Smooth muscle cell (in vitro differentiated cells): ENCODE measurements around the gene CLMN. TPM values are rescaled to one million over a fixed set of nuclear protein-coding genes. Genes with fewer than 3 reads are reported as not detected.
A peak's percentile ranks its signal among the peaks of the same experiment; 100 is the strongest.

Experiments
- DNase-seq: peaks from one replicate; lab custom pipeline; 2025; ENCODE audit not compliant: unreplicated experiment; lab: John Stamatoyannopoulos, UW
- H2AFZ ChIP-seq: fragments of 200-600 bp; sonication (generic); 2 replicates; pipeline ENCODE4 v1.6.0; 2016; ENCODE audit warnings: antibody characterized with exemption, low read depth, mild to moderate bottlenecking
- H3F3A ChIP-seq: fragments of 200-600 bp; sonication (generic); 2 replicates; pipeline ENCODE4 v1.6.0; 2017; ENCODE audit warnings: antibody characterized with exemption, low read depth
- H3K27ac ChIP-seq: fragments of 200-600 bp; sonication (generic); 2 replicates; pipeline ENCODE4 v1.5.1; 2016; ENCODE audit warnings: low read depth, mild to moderate bottlenecking
- H3K27me3 ChIP-seq: fragments of 200-600 bp; sonication (generic); 2 replicates; pipeline ENCODE4 v1.6.1; 2016; ENCODE audit warnings: low read depth, mild to moderate bottlenecking
- H3K36me3 ChIP-seq: fragments of 200-600 bp; sonication (generic); 2 replicates; pipeline ENCODE4 v1.5.1; 2016; ENCODE audit warnings: low read depth
- H3K4me1 ChIP-seq: fragments of 200-600 bp; sonication (generic); 2 replicates; pipeline ENCODE4 v1.5.1; 2016; ENCODE audit warnings: low read depth
- H3K4me2 ChIP-seq: fragments of 200-600 bp; sonication (generic); 2 replicates; pipeline ENCODE4 v1.6.0; 2016; ENCODE audit warnings: mild to moderate bottlenecking
- H3K4me3 ChIP-seq: fragments of 200-600 bp; sonication (generic); 2 replicates; pipeline ENCODE4 v1.5.1; 2016; ENCODE audit warnings: mild to moderate bottlenecking
- H3K79me2 ChIP-seq: fragments of 200-600 bp; sonication (generic); 2 replicates; pipeline ENCODE4 v1.6.0; 2016; ENCODE audit warnings: low read depth, mild to moderate bottlenecking
- H3K9ac ChIP-seq: fragments of 200-600 bp; sonication (generic); 2 replicates; pipeline ENCODE4 v1.6.0; 2016; ENCODE audit warnings: low read depth
- H3K9me3 ChIP-seq: fragments of 200-600 bp; sonication (generic); replicated peaks from 2 replicates; pipeline ENCODE4 v1.5.1; 2016; ENCODE audit warnings: low read depth
- H4K20me1 ChIP-seq: fragments of 200-600 bp; sonication (generic); 2 replicates; pipeline ENCODE4 v1.6.0; 2016; ENCODE audit warnings: low read depth
- CTCF ChIP-seq: fragments of 200-600 bp; sonication (generic); IDR thresholded peaks from 2 replicates; pipeline ENCODE4 v1.5.1; 2017; ENCODE audit warnings: borderline replicate concordance, mild to moderate bottlenecking, antibody characterized with exemption; ENCODE audit not compliant: insufficient read depth, poor library complexity, severe bottlenecking
- WGBS: methylation state at CpG from one replicate; pipeline ENCODE4 v1.1.7; 2016; ENCODE audit warnings: low lambda C conversion rate; 5-methylcytosine and 5-hydroxymethylcytosine counted together
- polyA plus RNA-seq: library from polyadenylated mRNA; unstranded; fragments of >200 nt; fragmentation: Nextera tagmentation; extraction: Ambion mirVana; gene quantifications from 2 replicates; pipeline ENCODE4 v1.2.1, GENCODE V29; 2016
- total RNA-seq: library from RNA; depleted of rRNA; stranded (reverse); fragments of >200 nt; gene quantifications from 2 replicates; pipeline ENCODE4 v1.2.3, GENCODE V29; 2014

CLMN gene
- total and polyA plus RNA-seq, 2 experiments from 2014 or later = 1.3 to 3.5 TPM

GRCh38 chr14:95218006-95218405, 101.7 kb downstream of the CLMN start:
- H3K36me3 ChIP-seq = no peaks in the 10 kb centered on the region
- no peak for DNase-seq
- 86% methylated on average over 4 of the region's 4 CpGs for whole genome bisulfite sequencing

GRCh38 chr14:95217391-95217900, 102.3 kb downstream of the CLMN start:
- DNase-seq = no peak
- Histone ChIP-seq H3K4me2 (no peak overlapping the region), H3K27ac (no peak overlapping the region), H3K27me3 (no peaks in the 10 kb centered on the region), H3K79me2 (no peaks in the 10 kb centered on the region), H3K4me3 (no peak overlapping the region), H3K9ac (no peak overlapping the region), H3K9me3 (no peaks in the 10 kb centered on the region), H4K20me1 (no peaks in the 10 kb centered on the region), H3F3A (no peaks in the 10 kb centered on the region), H3K4me1 (peaks cover 24% of the 10 kb centered on the region), H3K36me3 (no peaks in the 10 kb centered on the region), H2AFZ (no peak overlapping the region)
- no peak for TF ChIP-seq CTCF
- 55% methylated on average over 10 of the region's 10 CpGs for WGBS

More at GRCh38 chr14:95218006-95218405, 101.7 kb downstream of the CLMN start:
- Histone ChIP-seq H3K4me1 (peaks cover 24% of the 10 kb centered on the region), H3K9me3 (no peaks in the 10 kb centered on the region), H4K20me1 (no peaks in the 10 kb centered on the region), H3F3A (peaks cover 4% of the 10 kb centered on the region), H3K79me2 (no peaks in the 10 kb centered on the region), H3K4me2 (no peak overlapping the region), H3K9ac (no peak overlapping the region), H3K4me3 (no peak overlapping the region), H3K27ac (no peak overlapping the region), H2AFZ (no peak overlapping the region), H3K27me3 (no peaks in the 10 kb centered on the region)
- no peak for TF ChIP-seq CTCF

- Histone ChIP-seq H3K9ac (no peak overlapping the region), H3K4me3 (no peak overlapping the region), H4K20me1 (no peaks in the 10 kb centered on the region), H3K27me3 (no peaks in the 10 kb centered on the region), H3K4me1 (peaks cover 9% of the 10 kb centered on the region), H3K79me2 (no peaks in the 10 kb centered on the region), H2AFZ (no peak overlapping the region), H3K9me3 (no peaks in the 10 kb centered on the region), H3K4me2 (no peak overlapping the region), H3K27ac (no peak overlapping the region), H3K36me3 (no peaks in the 10 kb centered on the region), H3F3A (no peaks in the 10 kb centered on the region)
- TF ChIP-seq CTCF = no peak
- DNase-seq = no peak
- WGBS = 89% methylated on average over 8 of the region's 8 CpGs
Measured at GRCh38 chr14:95216008-95216407, 103.7 kb downstream of the CLMN start.

GRCh38 chr14:95215094-95215725, 104.5 kb downstream of the CLMN start:
- H2AFZ ChIP-seq = no peak overlapping the region
- H3K4me3 ChIP-seq = no peak overlapping the region
- no peaks in the 10 kb centered on the region for H3K9me3 ChIP-seq
- H3K79me2 ChIP-seq = no peaks in the 10 kb centered on the region
- no peaks in the 10 kb centered on the region for H3K27me3 ChIP-seq
- no peaks in the 10 kb centered on the region for H3K36me3 ChIP-seq
- H3K9ac ChIP-seq = no peak overlapping the region
- no peaks in the 10 kb centered on the region for H3F3A ChIP-seq
- peaks cover 5% of the 10 kb centered on the region for H3K4me1 ChIP-seq
- peak overlapping the region; percentile 66 for H3K4me2 ChIP-seq
- no peak for DNase-seq
- 29% methylated on average over 3 of the region's 3 CpGs for WGBS
- TF ChIP-seq CTCF = no peak
- H4K20me1 ChIP-seq = no peaks in the 10 kb centered on the region
- H3K27ac ChIP-seq = peak overlapping the region; percentile 19
